ENCODE measurements around the gene C5orf22.
"Not testable (repeated sequence)": the region's sequence is repeated elsewhere in the genome, so short reads cannot be mapped to it uniquely, and the experiment has no call there.

C5orf22 gene

GRCh38 chr5:31598640-31599611 lies 66.8 kb downstream of the C5orf22 start:
- Histone ChIP-seq H3K9me3 (replicated peaks; ENCODE audit: insufficient read depth, low read length) (no peaks in the 10 kb centered on the region), H3F3A (ENCODE audit: insufficient read depth, low read length) (no peaks in the 10 kb centered on the region), H3K4me1 (ENCODE audit: low read length) (no peaks in the 10 kb centered on the region), H3K4me3 (ENCODE audit: low read length) (no peak overlapping the region), H4K20me1 (ENCODE audit: insufficient read depth, low read length) (no peaks in the 10 kb centered on the region), H3K27me3 (replicated peaks; ENCODE audit: insufficient read depth, low read length) (no peaks in the 10 kb centered on the region), H3K36me3 (replicated peaks; ENCODE audit: insufficient read depth, low read length) (no peaks in the 10 kb centered on the region), H2AFZ (ENCODE audit: low read length) (no peak overlapping the region), H3K79me2 (ENCODE audit: low read length) (no peaks in the 10 kb centered on the region), H3K9me2 (replicated peaks; ENCODE audit: insufficient read depth, low read length) (no peaks in the 10 kb centered on the region), H3K9ac (ENCODE audit: low read length) (no peak overlapping the region), H3K4me2 (ENCODE audit: low read depth, low read length) (no peak overlapping the region), H3K27ac (ENCODE audit: low read length) (no peak overlapping the region)
- DNase-seq, result no peak
- TF ChIP-seq EZH2phosphoT487 (IDR thresholded peaks at IDR 0.05; ENCODE audit: low read length) (no peak), EZH2 (optimal IDR thresholded peaks at IDR 0.05; ENCODE audit: low read depth, low read length) (no peak), CTCF (IDR thresholded peaks at IDR 0.05; ENCODE audit: low read length) (no peak)

DNA sequence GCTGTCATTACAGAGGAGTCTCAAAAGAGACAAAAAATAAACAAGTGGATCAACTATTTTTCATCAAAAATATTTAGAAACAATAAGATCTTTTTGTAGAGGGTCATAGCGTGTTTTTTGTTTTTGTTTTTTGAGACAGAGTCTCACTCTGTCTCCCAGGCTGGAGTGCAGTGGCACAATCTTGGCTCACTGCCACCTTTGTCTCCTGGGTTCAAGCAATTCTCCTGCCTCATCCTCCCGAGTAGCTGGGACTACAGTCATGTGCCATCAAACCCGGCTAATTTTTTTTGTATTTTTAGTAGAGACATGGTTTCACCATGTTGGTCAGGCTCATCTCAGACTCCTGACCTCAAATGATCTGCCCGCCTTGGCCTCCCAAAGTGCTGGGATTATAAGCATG lies 70.2 kb downstream of the C5orf22 start:
- H4K20me1 ChIP-seq (ENCODE audit: insufficient read depth, low read length); H3K27me3 ChIP-seq (replicated peaks; ENCODE audit: insufficient read depth, low read length); H3K9ac ChIP-seq (ENCODE audit: low read length); H3K9me2 ChIP-seq (replicated peaks; ENCODE audit: insufficient read depth, low read length); H3K27ac ChIP-seq (ENCODE audit: low read length); H3K4me3 ChIP-seq (ENCODE audit: low read length); H3K9me3 ChIP-seq (replicated peaks; ENCODE audit: insufficient read depth, low read length); H3K4me2 ChIP-seq (ENCODE audit: low read depth, low read length); H3K79me2 ChIP-seq (ENCODE audit: low read length); H3K4me1 ChIP-seq (ENCODE audit: low read length); H3F3A ChIP-seq (ENCODE audit: insufficient read depth, low read length); H2AFZ ChIP-seq (ENCODE audit: low read length); H3K36me3 ChIP-seq (replicated peaks; ENCODE audit: insufficient read depth, low read length); DNase-seq: not testable (repeated sequence)

DNA sequence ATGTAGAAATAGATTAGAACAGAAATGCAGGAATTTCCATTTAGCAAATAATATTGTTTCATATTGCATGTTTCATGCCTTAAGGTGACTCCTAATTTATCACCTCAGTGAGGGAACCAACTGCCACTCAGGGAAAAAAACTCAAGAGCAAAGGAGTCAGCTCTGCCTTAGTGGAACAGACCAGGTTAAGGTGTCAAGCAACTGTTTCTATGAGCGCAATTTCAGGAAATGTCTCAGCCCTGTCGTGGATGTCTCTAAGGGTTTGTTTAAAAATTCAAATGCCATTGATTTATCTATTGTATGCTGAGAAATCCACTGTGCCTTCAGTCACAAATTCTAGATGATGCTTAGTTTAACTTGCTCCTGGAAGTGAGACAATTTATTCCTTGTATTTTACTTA lies 72.1 kb downstream of the C5orf22 start:
- Histone ChIP-seq H4K20me1 (ENCODE audit: insufficient read depth, low read length) (no peaks in the 10 kb centered on the region), H3K4me3 (ENCODE audit: low read length) (no peak overlapping the region), H3K9me2 (replicated peaks; ENCODE audit: insufficient read depth, low read length) (no peaks in the 10 kb centered on the region), H3K27me3 (replicated peaks; ENCODE audit: insufficient read depth, low read length) (no peaks in the 10 kb centered on the region), H3K9ac (ENCODE audit: low read length) (no peak overlapping the region), H3F3A (ENCODE audit: insufficient read depth, low read length) (no peaks in the 10 kb centered on the region), H3K79me2 (ENCODE audit: low read length) (no peaks in the 10 kb centered on the region), H2AFZ (ENCODE audit: low read length) (no peak overlapping the region), H3K4me1 (ENCODE audit: low read length) (no peaks in the 10 kb centered on the region), H3K27ac (ENCODE audit: low read length) (no peak overlapping the region), H3K9me3 (replicated peaks; ENCODE audit: insufficient read depth, low read length) (no peaks in the 10 kb centered on the region), H3K36me3 (replicated peaks; ENCODE audit: insufficient read depth, low read length) (no peaks in the 10 kb centered on the region), H3K4me2 (ENCODE audit: low read depth, low read length) (no peak overlapping the region)
- TF ChIP-seq EZH2phosphoT487 (IDR thresholded peaks at IDR 0.05; ENCODE audit: low read length) (no peak), CTCF (IDR thresholded peaks at IDR 0.05; ENCODE audit: low read length) (no peak), EZH2 (optimal IDR thresholded peaks at IDR 0.05; ENCODE audit: low read depth, low read length) (no peak)
- DNase-seq, result no peak

DNA sequence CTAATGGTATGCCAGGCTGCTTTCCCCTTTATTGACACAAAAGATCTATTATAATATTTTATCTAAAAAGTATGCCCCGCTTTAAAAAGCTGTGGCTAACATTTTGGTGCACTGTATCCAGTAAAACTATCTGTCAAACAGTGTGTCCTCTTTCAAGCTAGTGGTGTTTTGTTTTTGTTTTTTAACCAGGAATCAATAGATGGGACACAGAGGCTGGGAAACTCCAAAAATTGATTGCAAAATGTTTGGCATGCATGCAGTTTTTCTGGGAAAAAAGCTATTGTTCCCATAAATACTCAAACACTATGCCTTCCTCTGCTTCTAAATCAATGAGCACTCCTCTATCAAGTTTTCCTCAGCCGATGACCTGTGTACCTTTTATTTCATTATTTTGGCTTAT lies 72.5 kb downstream of the C5orf22 start:
- Histone ChIP-seq H3K9ac (ENCODE audit: low read length) (no peak overlapping the region), H3K4me3 (ENCODE audit: low read length) (no peak overlapping the region), H2AFZ (ENCODE audit: low read length) (no peak overlapping the region), H3K4me1 (ENCODE audit: low read length) (no peaks in the 10 kb centered on the region), H3K27me3 (replicated peaks; ENCODE audit: insufficient read depth, low read length) (no peaks in the 10 kb centered on the region), H3K79me2 (ENCODE audit: low read length) (no peaks in the 10 kb centered on the region), H4K20me1 (ENCODE audit: insufficient read depth, low read length) (no peaks in the 10 kb centered on the region), H3K9me2 (replicated peaks; ENCODE audit: insufficient read depth, low read length) (no peaks in the 10 kb centered on the region), H3K27ac (ENCODE audit: low read length) (no peak overlapping the region), H3F3A (ENCODE audit: insufficient read depth, low read length) (no peaks in the 10 kb centered on the region), H3K9me3 (replicated peaks; ENCODE audit: insufficient read depth, low read length) (no peaks in the 10 kb centered on the region), H3K4me2 (ENCODE audit: low read depth, low read length) (no peak overlapping the region), H3K36me3 (replicated peaks; ENCODE audit: insufficient read depth, low read length) (no peaks in the 10 kb centered on the region)
- TF ChIP-seq EZH2phosphoT487 (IDR thresholded peaks at IDR 0.05; ENCODE audit: low read length), result no peak
- DNase-seq, result no peak
